Activated T-helper 1 cell treated with anti-CD3 and anti-CD28 coated beads, Interleukin-12 subunit alpha, Interleukin-12 subunit beta, Interleukin-2, Interleukin-4 antibody, amounts not matched to agents 30 ng/mL and 10 ng/mL and 1 ng/mL, durations not matched to agents 14 hours and 24 hours and 36 hours (primary cell): ENCODE results near the gene AUTS2. TPM values are rescaled to one million over a fixed set of nuclear protein-coding genes. Genes with fewer than 3 reads are reported as not detected.
"Not testable (repeated sequence)": the region's sequence is repeated elsewhere in the genome, so short reads cannot be mapped to it uniquely, and the experiment has no call there.

Experiments used
- DNase-seq: peaks from one replicate; pipeline ENCODE4 v3.0.0; 2021; ENCODE audit warnings: low spot score
- H3K27ac Mint-ChIP-seq: one replicate; pipeline ENCODE4 v1.8.0; 2021; ENCODE audit warnings: mild to moderate bottlenecking, mixed read lengths
- H3K27me3 Mint-ChIP-seq: one replicate; pipeline ENCODE4 v1.8.0; 2022; ENCODE audit warnings: mild to moderate bottlenecking, moderate library complexity, mixed read lengths; ENCODE audit not compliant: insufficient read depth
- H3K36me3 Mint-ChIP-seq: one replicate; pipeline ENCODE4 v1.8.0; 2021; ENCODE audit warnings: low read depth, mixed read lengths
- H3K4me1 Mint-ChIP-seq: one replicate; pipeline ENCODE4 v1.8.0; 2021; ENCODE audit warnings: low read depth, mixed read lengths
- H3K4me3 Mint-ChIP-seq: one replicate; pipeline ENCODE4 v1.8.0; 2021; ENCODE audit warnings: mild to moderate bottlenecking, moderate library complexity, mixed read lengths
- H3K9me3 Mint-ChIP-seq: one replicate; pipeline ENCODE4 v1.8.0; 2021; ENCODE audit warnings: mixed read lengths
- intact Hi-C: fragments of 100-400 bp; cut with micrococcal nuclease; formaldehyde crosslinking; loops from one replicate; pipeline ENCODE4 v1.15.1; 2024
- total RNA-seq: library from RNA; stranded (reverse); gene quantifications from 2 replicates; pipeline ENCODE4 v1.2.3, GENCODE V29; 2022

Gene AUTS2
- total RNA-seq, 1 donor from 2014 or later: 2.7 TPM

DNA sequence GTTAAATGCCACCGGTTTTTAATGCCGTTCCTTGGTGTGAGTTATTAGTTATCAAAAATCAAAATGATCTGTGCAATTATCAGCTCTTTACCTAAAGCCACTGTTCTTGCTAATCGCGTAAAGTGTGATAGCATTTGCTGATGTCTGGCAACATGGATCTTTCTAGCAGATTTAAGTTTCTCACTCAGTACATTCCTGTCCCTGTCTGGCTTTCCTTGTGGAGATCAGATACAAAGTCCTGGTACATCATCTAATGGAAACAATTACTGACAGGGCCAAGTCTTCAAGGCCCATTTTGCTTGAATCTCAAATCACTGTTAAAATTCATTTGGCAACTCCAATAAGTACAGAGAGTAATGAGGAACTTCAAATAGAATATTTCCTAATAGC, 755.7 kb downstream of the AUTS2 start:
- Mint-ChIP-seq H3K27me3 (no peaks in the 10 kb centered on the region), H3K4me1 (peaks cover 5% of the 10 kb centered on the region), H3K36me3 (no peaks in the 10 kb centered on the region), H3K9me3 (no peaks in the 10 kb centered on the region), H3K4me3 (no peak overlapping the region), H3K27ac (no peak overlapping the region)
- DNase-seq: no peak
- intact Hi-C loops: no loop called here

DNA sequence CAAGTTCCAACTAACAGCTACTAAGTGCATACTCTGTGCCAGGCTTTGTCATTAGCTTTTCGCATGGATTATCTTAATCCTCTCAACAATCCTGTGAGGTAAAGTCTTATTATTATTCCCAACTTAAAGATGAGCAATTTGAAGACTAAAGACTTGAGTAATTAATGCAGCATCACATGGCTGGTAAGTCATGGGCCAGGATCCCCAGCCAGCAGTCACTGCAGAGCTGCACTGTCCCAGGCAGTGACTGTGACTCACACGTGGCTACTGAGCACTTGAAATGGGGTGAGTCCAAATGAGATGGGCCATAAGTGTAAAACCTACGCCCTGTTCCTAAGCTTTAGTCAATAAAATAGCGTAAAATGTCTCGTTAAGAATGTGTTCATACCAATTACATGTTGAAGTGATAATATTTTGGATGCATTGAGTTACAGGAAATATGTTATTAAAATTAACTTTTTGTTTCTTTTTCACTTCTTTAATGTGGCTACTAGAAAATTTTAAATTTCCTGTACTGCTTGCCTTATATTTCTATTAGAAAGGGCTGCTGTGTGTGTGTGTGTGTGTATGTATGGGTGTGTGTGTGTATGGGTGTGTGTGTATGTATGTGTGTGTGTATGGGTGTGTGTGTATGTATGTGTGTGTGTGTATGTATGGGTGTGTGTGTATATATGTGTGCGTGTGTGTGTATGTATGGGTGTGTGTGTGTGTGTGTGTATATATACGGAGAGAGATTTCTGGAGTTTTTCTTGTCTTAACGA, 756.3 kb downstream of the AUTS2 start:
- intact Hi-C loops: no loop called here
- no peaks in the 10 kb centered on the region for H3K27me3 Mint-ChIP-seq
- no peaks in the 10 kb centered on the region for H3K36me3 Mint-ChIP-seq
- H3K4me1 Mint-ChIP-seq: peaks cover 5% of the 10 kb centered on the region
- H3K4me3 Mint-ChIP-seq: no peak overlapping the region
- H3K27ac Mint-ChIP-seq: no peak overlapping the region
- H3K9me3 Mint-ChIP-seq: no peaks in the 10 kb centered on the region
- DNase-seq: no peak

DNA sequence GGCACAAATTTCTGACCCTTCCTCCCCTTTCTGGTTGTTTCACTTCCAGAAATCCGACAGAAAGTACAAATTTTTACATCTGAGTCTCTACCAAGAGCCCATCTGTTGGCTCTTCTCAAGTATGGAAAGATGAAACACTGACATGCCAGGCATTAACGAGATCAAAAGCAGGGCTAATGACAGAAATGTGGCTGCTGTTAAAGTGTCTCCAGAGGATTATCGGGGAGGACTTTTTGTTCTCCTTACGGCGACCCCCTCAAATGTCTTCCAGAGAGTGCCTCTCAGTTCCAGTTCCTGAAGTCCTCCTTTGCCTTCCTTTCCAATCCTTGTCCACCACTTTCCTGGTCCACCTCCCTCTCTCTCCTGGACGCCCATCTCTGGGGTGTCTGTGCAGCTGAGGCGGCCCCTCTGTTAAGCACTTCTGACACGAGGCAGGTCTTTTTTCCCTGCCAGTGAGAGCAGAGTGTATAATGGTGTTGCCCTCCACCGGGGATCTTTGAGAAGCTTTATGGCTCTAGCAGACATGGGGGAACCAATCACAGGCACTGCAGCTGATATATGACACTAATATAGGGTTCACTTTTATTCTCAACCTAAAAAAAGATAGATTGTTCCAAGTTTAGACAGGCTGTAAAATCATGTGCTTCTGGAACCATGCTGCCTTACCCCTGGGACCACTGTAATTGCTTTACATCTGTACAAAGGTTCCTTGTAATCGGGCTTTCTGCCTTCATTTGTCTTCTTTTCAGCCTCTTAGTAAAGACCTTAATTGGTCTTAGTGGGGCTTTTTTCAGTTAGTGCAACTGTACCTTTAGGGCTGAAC, 757.1 kb downstream of the AUTS2 start:
- DNase-seq: no peak
- H3K27me3 Mint-ChIP-seq: no peaks in the 10 kb centered on the region
- no peaks in the 10 kb centered on the region for H3K9me3 Mint-ChIP-seq
- peaks cover 5% of the 10 kb centered on the region for H3K4me1 Mint-ChIP-seq
- intact Hi-C loops: no loop called here
- no peak overlapping the region for H3K27ac Mint-ChIP-seq
- no peaks in the 10 kb centered on the region for H3K36me3 Mint-ChIP-seq
- no peak overlapping the region for H3K4me3 Mint-ChIP-seq

DNA sequence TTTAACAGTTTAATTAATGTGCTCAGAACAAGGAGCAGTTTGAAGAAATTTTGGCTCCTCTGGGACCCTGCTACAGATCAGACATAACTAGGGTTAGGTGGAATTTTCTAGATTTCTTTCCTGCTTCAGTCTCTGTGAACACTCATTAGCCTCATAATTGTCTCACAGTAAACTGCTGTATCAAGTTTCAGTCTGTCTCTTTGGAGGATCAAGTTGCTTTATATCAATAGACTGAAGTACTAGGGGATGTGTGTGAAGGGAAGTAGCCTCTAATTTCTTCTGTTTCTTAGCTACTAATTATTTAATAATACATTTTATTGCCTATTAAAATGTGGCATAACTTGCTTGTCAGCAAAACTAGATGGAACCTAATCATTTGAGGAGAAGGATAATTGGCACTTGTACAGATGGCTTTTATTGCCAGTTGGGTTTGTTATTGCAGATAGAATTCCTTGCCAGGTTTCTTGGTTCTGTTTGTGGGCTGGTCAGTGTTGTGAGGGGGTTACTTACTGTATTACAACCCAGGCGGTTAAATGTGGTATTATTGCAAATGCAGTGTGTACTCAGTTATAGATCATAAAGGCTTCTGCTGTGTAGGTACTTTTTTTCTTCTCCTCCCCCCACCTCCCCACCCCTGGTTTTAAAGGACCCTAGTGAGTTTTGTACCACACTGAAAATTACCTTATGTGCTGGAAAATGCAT, 758.0 kb downstream of the AUTS2 start:
- Mint-ChIP-seq H3K4me3 (no peak overlapping the region), H3K4me1 (peaks cover 5% of the 10 kb centered on the region), H3K9me3 (no peaks in the 10 kb centered on the region), H3K36me3 (no peaks in the 10 kb centered on the region), H3K27me3 (no peaks in the 10 kb centered on the region), H3K27ac (no peak overlapping the region)
- DNase-seq: no peak
- intact Hi-C loops: no loop called here

DNA sequence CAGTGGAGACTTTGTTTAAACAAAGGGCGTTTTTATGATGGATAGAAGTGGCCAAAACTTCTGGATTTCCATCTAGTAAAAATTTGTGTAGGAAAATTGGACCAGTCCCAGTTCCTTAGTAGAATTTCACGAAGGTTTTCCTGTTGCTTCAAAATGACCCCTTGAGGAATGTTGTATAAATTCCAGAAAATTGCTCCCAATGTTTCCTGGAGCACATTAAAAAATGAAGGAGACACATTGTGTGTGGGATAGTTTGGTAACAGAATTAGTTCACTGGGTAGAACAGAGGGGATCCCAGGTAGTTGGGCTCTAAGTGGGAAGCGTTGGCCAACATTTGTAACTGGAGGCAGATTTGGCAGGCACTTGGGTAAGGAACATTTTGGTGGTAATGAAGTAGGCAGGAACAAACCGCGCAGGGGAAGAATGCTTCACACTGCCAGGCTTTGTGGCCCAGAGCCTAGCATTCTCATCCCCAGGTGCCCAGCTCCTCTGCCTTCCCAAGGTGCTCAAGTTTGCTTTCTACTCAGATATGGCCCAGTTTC, 758.6 kb downstream of the AUTS2 start:
- Mint-ChIP-seq H3K27ac (no peak overlapping the region), H3K27me3 (no peaks in the 10 kb centered on the region), H3K36me3 (no peaks in the 10 kb centered on the region), H3K4me3 (no peak overlapping the region), H3K9me3 (no peaks in the 10 kb centered on the region), H3K4me1 (peaks cover 8% of the 10 kb centered on the region)
- DNase-seq: no peak
- intact Hi-C loops: no loop called here

DNA sequence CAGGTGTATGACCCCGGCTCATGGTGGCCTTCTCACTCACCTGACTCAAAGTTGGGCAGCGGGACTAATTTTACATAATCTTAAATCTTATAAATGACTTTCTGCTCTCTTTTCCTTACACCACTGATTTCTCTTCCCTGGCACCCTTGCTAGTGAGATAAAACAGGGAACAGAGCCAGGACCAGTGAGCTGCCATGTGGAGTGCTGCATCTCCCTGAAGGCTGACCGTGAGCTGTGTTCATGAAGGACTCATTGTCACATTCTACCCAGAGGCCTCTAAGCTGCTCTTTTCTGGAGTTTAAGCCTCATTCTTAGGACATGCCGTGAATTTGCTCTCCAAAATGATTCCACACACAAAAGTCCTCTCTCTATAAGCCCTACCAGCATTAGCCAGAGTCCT, 762.3 kb downstream of the AUTS2 start:
- intact Hi-C loops: no loop called here

DNA sequence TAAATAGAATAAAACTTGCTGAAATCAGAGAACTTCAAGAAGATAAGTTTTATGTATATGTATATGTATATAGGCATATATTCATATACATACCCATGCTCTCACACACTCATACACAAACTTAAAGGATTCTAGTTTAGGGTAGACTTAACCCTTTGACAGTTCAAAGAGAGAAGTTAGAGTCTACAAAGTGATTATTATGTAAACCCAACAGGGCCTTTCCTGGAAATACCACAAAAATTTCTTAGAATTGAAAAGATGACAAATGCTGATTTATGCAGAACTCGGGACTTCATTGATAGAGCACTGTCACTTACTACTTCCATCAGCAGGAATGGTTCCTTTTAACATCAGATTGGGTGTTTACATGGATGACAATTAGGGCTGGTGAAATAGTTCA, 763.5 kb downstream of the AUTS2 start:
- H3K27ac Mint-ChIP-seq: no peak overlapping the region
- no peaks in the 10 kb centered on the region for H3K36me3 Mint-ChIP-seq
- H3K4me3 Mint-ChIP-seq: no peak overlapping the region
- no peaks in the 10 kb centered on the region for H3K9me3 Mint-ChIP-seq
- intact Hi-C loops: no loop called here
- H3K4me1 Mint-ChIP-seq: peaks cover 6% of the 10 kb centered on the region
- H3K27me3 Mint-ChIP-seq: no peaks in the 10 kb centered on the region
- DNase-seq: no peak

More for the DNA sequence above, 762.3 kb downstream of the AUTS2 start:
- DNase-seq: no peak
- no peak overlapping the region for H3K27ac Mint-ChIP-seq
- H3K27me3 Mint-ChIP-seq: no peaks in the 10 kb centered on the region
- no peak overlapping the region for H3K4me3 Mint-ChIP-seq
- no peaks in the 10 kb centered on the region for H3K36me3 Mint-ChIP-seq
- H3K9me3 Mint-ChIP-seq: no peaks in the 10 kb centered on the region
- peaks cover 6% of the 10 kb centered on the region for H3K4me1 Mint-ChIP-seq

DNA sequence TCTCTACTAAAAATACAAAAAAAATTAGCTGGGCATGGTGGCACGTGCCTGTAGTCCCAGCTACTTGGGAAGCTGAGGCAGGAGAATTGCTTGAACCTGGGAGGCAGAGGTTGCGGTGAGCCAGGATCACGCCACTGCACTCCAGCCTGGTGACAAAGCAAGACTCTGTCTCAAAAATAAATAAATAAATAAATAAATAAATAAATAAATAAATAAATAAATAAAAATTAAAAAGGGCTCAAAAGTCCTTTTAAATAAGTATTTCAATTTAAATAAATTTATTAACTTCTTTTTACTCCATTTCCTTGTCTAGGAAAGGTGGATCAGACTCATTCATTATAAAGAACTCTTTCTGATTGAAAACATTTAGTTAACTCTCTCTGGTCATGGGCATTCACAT, 766.1 kb downstream of the AUTS2 start:
- H3K9me3 Mint-ChIP-seq, DNase-seq, H3K27ac Mint-ChIP-seq, H3K4me3 Mint-ChIP-seq, H3K36me3 Mint-ChIP-seq, intact Hi-C loops, H3K4me1 Mint-ChIP-seq, H3K27me3 Mint-ChIP-seq: not testable (repeated sequence)

DNA sequence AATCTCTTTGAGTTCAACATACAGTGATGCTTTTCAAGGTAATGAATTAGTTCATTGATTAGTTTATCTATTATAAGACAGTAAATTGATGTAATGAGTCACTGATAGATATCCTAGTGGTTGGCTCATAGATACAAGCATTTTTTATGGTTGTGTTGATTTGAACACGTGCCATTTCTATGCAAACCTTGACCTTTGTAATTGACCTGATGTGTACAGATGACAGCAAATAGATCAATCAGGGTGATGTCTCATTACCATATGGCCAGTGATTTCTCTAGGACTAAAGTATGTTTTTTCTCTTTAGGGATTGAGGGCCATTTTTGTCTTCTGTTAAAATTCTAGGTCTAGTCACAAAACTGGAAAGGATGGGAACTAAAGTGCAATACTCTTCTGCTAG, 773.4 kb downstream of the AUTS2 start:
- intact Hi-C loops: no loop called here
- Mint-ChIP-seq H3K4me1 (no peaks in the 10 kb centered on the region), H3K27ac (no peak overlapping the region), H3K27me3 (no peaks in the 10 kb centered on the region), H3K36me3 (no peaks in the 10 kb centered on the region), H3K9me3 (no peaks in the 10 kb centered on the region), H3K4me3 (no peak overlapping the region)
- DNase-seq: no peak

DNA sequence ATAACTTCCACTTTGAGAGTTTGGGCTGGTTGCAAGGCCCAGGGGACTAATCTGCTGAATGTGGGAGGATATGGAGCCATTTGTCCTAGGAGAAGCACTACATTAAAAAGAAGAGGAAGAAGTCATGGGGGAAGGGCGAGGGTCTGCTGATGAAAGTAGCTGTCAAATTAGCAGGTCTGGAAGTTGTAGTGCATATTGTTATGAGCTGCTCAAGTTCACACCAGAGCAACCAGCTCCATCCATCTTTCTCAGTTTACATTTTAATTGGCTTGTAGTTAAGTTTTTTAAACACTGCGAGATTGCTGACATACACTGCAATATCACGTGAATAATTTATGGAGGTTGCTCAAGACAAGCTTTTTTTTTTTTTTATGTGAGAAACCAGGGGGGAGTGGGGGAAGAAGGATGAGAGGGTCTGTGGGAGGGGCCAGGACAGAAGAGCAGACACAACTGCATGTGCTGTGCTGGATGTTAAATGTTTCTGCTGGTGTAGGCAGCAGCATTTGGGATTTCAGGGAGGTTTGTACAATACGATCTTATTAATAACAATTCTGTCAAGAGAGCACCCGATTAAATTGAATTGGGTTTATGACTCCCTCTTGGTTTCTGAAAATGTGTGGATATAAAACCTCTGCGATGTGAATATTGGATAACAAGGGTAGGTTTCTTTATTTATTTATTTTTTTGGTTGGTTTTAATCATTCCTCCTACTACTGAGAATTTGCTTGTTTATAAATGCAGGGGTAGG, 774.7 kb downstream of the AUTS2 start:
- Mint-ChIP-seq H3K27me3 (no peaks in the 10 kb centered on the region), H3K4me3 (no peak overlapping the region), H3K9me3 (no peaks in the 10 kb centered on the region), H3K4me1 (no peaks in the 10 kb centered on the region), H3K27ac (no peak overlapping the region), H3K36me3 (no peaks in the 10 kb centered on the region)
- intact Hi-C loops: no loop called here
- DNase-seq: no peak

DNA sequence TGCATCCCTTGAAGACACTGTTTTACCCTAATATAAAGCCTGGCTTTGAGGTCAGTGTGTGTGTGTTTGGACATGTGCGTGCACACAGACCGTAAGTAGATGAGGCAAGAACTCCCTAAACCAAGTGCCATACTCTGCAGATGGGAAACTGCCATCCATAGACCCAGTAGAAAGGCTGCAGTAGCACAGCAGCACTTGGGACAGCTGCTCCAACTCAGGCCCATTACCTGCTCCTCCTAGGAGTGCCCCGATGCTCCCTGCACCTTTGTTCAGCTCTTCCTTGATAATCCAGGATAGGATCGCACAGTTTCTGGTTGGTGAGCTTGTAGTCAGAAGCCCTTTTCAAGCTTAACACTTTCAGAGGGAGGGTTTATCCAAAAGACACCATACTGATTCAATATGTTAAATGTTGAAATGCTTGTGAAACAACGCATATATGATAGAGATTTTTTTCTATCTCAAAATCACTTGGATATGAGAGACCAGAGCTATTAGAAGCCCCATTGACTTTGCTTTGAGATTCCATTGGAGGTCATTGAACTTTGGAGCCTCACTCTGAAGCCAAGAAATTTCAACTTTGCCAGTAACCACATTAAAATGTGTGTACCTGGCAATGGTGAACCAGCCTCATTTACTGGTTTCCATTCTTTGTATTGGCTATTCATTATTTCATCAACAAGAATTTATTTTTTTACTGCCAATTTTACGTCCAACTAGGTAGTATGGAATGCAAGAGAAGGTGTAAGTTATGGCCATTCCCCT, 776.7 kb downstream of the AUTS2 start:
- H3K4me1 Mint-ChIP-seq: no peaks in the 10 kb centered on the region
- no peaks in the 10 kb centered on the region for H3K27me3 Mint-ChIP-seq
- no peak overlapping the region for H3K27ac Mint-ChIP-seq
- no peaks in the 10 kb centered on the region for H3K9me3 Mint-ChIP-seq
- intact Hi-C loops: no loop called here
- DNase-seq: no peak
- H3K4me3 Mint-ChIP-seq: no peak overlapping the region
- H3K36me3 Mint-ChIP-seq: no peaks in the 10 kb centered on the region

DNA sequence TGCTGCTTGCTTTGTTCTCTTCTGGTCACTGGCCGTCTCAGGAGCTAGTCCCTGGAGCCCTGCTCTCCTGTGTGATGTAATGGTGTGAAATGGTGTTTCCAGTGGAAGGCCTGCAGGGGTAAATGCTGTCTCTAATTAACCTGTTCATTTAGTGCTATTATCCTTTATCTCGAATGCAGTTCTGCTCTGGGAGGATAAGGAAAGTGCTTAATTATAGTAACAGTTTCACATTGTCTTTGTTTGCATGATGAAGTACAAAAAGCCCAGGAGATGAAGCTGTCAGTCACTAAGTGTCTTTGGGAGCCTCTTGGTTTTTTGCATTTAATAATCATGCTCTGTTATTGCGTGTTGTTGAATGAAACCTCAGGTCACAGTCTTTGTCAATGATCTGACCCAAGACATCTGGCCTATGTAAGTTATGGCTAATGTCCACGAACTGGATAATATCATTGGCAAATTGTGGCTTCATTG, 778.3 kb downstream of the AUTS2 start:
- DNase-seq: no peak
- no peak overlapping the region for H3K27ac Mint-ChIP-seq
- no peaks in the 10 kb centered on the region for H3K9me3 Mint-ChIP-seq
- intact Hi-C loops: no loop called here
- H3K4me3 Mint-ChIP-seq: no peak overlapping the region
- no peaks in the 10 kb centered on the region for H3K36me3 Mint-ChIP-seq
- H3K4me1 Mint-ChIP-seq: no peaks in the 10 kb centered on the region
- H3K27me3 Mint-ChIP-seq: no peaks in the 10 kb centered on the region
